ENCODE data around the gene GRHL1.

The GRHL1 gene

GRCh38 chr2:9941996-9942390 is 9.5 kb upstream of the GRHL1 start:
- no peaks in the 10 kb centered on the region for H3K4me1 Mint-ChIP-seq
- no peak overlapping the region for H3K27ac Mint-ChIP-seq
- no peaks in the 10 kb centered on the region for H3K9me3 Mint-ChIP-seq
- peaks cover 3% of the 10 kb centered on the region for H3K27me3 Mint-ChIP-seq
- no peaks in the 10 kb centered on the region for H3K36me3 Mint-ChIP-seq
- no peak overlapping the region for H3K4me3 Mint-ChIP-seq

GRCh38 chr2:9944330-9944758 is 7.1 kb upstream of the GRHL1 start:
- Mint-ChIP-seq H3K4me1 (no peaks in the 10 kb centered on the region), H3K36me3 (no peaks in the 10 kb centered on the region), H3K9me3 (no peaks in the 10 kb centered on the region), H3K27me3 (peaks cover 3% of the 10 kb centered on the region), H3K27ac (no peak overlapping the region), H3K4me3 (no peak overlapping the region)

GRCh38 chr2:9945596-9945995 is 5.9 kb upstream of the GRHL1 start:
- Mint-ChIP-seq H3K4me1 (peaks cover 6% of the 10 kb centered on the region), H3K27ac (no peak overlapping the region), H3K9me3 (no peaks in the 10 kb centered on the region), H3K27me3 (peaks cover 9% of the 10 kb centered on the region), H3K4me3 (no peak overlapping the region), H3K36me3 (no peaks in the 10 kb centered on the region)

- no peaks in the 10 kb centered on the region for H3K9me3 Mint-ChIP-seq
- H3K27me3 Mint-ChIP-seq: peaks cover 9% of the 10 kb centered on the region
- no peak overlapping the region for H3K4me3 Mint-ChIP-seq
- no peaks in the 10 kb centered on the region for H3K36me3 Mint-ChIP-seq
- H3K27ac Mint-ChIP-seq: no peak overlapping the region
- H3K4me1 Mint-ChIP-seq: peaks cover 7% of the 10 kb centered on the region
These were observed 5.4 kb upstream of the GRHL1 start for GRCh38 chr2:9946076-9946475.

GRCh38 chr2:9946818-9947217 is 4.7 kb upstream of the GRHL1 start:
- peaks cover 7% of the 10 kb centered on the region for H3K4me1 Mint-ChIP-seq
- H3K27me3 Mint-ChIP-seq: peaks cover 9% of the 10 kb centered on the region
- no peak overlapping the region for H3K4me3 Mint-ChIP-seq
- no peaks in the 10 kb centered on the region for H3K9me3 Mint-ChIP-seq
- no peak overlapping the region for H3K27ac Mint-ChIP-seq
- no peaks in the 10 kb centered on the region for H3K36me3 Mint-ChIP-seq

- H3K9me3 Mint-ChIP-seq: no peaks in the 10 kb centered on the region
- no peaks in the 10 kb centered on the region for H3K36me3 Mint-ChIP-seq
- H3K27me3 Mint-ChIP-seq: peaks cover 18% of the 10 kb centered on the region
- H3K4me3 Mint-ChIP-seq: no peak overlapping the region
- H3K27ac Mint-ChIP-seq: no peak overlapping the region
- H3K4me1 Mint-ChIP-seq: peaks cover 16% of the 10 kb centered on the region
These were observed 2.8 kb upstream of the GRHL1 start for GRCh38 chr2:9948721-9949120.

DNA sequence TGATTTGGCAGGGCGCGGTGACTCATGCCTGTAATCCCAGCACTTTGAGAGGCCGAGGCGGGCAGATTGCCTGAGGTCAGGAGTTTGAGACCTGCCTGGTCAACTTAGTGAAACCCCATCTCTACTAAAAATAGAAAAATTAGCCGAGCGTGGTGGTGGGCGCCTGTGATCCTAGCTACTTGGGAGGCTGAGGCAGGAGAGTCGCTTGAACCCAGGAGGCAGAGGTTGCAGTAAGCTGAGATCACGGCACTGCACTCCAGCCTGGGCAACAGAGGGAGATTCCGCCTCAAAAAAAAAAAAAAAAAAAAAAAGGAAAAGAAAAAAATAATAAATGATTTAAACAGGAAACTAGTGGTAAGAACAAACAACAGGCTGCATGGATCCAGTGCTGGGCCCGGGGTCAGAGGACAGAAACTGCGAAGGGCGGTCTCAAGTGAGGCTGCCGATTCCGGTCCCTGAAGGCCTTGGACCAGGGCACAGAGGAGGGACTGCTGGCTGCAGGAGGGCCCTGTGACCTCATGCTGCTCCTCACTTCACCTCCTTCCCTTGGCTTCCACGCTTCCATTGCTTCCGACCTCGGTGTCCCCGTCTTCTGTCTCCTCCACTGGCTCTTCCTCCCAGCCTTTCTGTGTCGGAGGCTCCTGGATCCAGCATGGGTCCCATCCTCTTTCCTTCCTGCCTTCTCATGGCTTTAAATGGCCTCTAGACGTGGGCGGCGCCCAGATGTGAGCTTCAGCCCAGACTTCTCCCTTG is 2.1 kb upstream of the GRHL1 start:
- Mint-ChIP-seq H3K27ac (peak overlapping the region; percentile 49), H3K4me3 (peak overlapping the region; percentile 84), H3K9me3 (no peaks in the 10 kb centered on the region), H3K36me3 (no peaks in the 10 kb centered on the region), H3K4me1 (peaks cover 16% of the 10 kb centered on the region), H3K27me3 (peaks cover 23% of the 10 kb centered on the region)

DNA sequence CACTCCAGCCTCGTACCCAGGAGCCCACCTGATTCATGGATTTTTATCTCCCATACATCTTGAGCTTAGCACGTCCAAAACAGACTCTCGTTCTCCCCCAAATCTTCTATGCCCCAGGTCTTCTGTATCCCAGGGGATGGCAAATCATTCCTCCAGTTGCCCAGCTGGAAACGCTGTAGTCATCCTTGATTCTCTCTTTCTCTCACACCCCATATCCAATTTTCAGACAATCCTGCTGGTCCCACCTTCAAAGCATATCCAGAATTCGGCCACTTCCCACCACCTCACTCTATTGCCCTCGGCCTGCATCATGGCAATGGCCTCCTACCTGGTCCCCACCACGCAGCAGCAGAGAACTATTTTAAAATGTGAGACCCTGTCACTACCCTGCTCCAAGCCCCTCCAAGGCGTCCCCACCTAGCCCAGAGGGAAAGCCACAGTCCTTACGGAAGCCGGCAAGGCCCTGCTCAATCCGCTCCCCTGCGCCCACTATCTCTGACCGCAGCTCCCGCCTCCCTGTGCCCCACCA is 1.4 kb upstream of the GRHL1 start:
- no peaks in the 10 kb centered on the region for H3K9me3 Mint-ChIP-seq
- H3K36me3 Mint-ChIP-seq: no peaks in the 10 kb centered on the region
- peak overlapping the region; percentile 84 for H3K4me3 Mint-ChIP-seq
- peaks cover 16% of the 10 kb centered on the region for H3K4me1 Mint-ChIP-seq
- H3K27me3 Mint-ChIP-seq: peaks cover 27% of the 10 kb centered on the region
- H3K27ac Mint-ChIP-seq: peak overlapping the region; percentile 49

DNA sequence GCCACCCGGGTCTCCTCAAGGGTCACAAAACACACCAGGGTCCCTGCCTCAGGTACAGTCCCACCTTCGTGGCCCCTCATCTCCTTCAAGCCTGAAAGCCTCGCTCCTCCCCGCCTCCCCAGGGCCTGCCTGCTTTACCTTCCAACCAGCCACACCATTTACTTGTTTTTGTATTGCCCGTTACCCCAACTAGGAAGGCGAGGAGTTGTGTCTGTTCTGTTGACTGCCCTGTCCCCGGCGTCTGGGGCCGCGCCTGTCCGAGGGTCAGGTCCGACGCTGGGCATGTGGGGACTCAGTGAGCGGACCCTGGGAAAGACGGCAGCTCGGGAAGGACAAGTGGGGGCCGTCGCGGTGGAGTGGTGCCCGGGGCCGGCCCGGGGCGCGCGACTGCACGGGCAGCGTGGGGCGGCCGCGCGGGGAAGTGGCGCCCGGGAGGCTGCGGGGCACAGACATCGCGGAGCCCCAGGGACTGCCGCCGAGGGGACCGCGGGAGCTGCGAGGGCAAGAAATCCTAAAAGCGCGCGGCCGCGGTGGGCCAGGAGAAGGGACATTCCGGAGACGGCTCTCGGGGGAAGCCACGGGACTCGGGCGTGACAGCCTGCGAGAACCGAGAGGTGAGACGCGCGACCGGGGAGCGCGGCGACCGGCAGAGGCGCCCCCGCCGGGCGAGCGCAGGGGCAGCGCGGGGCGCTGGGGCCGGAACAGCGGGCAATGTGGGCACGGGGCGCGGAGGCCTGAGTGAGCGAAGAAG is 797 bp upstream of the GRHL1 start:
- Mint-ChIP-seq H3K36me3 (no peaks in the 10 kb centered on the region), H3K27me3 (peaks cover 27% of the 10 kb centered on the region), H3K4me1 (peaks cover 16% of the 10 kb centered on the region), H3K27ac (no peak overlapping the region), H3K4me3 (peak overlapping the region; percentile 84), H3K9me3 (no peaks in the 10 kb centered on the region)

- peaks cover 24% of the 10 kb centered on the region for H3K27me3 Mint-ChIP-seq
- no peak overlapping the region for H3K27ac Mint-ChIP-seq
- peak overlapping the region; percentile 84 for H3K4me3 Mint-ChIP-seq
- H3K9me3 Mint-ChIP-seq: no peaks in the 10 kb centered on the region
- no peaks in the 10 kb centered on the region for H3K36me3 Mint-ChIP-seq
- H3K4me1 Mint-ChIP-seq: peaks cover 16% of the 10 kb centered on the region
These were observed 296 bp upstream of the GRHL1 start for GRCh38 chr2:9951272-9951521.

DNA sequence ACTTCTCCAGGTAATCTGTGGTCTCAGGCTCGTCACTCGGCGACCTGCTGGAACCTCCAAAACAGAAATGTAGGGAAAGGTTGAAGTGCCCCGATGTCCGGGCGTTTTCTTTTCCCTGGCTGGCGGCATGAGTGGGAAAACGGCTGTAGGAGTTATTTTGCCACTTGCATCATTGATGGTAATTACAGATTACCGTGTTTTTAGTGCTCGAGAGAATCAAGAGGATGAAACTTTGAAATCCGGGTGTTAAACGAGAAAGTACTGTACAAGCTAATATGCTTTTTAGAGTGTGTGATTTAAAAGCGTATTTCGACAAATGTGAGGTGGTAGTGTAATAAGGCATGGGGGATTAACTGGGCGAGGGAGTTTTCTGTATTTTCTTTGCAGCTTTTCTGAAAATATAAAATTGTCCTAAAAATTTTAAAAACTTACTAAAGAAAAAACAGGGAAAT is 819 bp downstream of the GRHL1 start:
- Mint-ChIP-seq H3K27ac (peak overlapping the region; percentile 6), H3K9me3 (no peaks in the 10 kb centered on the region), H3K36me3 (no peaks in the 10 kb centered on the region), H3K4me1 (peaks cover 16% of the 10 kb centered on the region), H3K4me3 (peak overlapping the region; percentile 81), H3K27me3 (peaks cover 24% of the 10 kb centered on the region)

- Mint-ChIP-seq H3K4me3 (peak overlapping the region; percentile 81), H3K36me3 (peaks cover 2% of the 10 kb centered on the region), H3K27me3 (peaks cover 26% of the 10 kb centered on the region), H3K27ac (peak overlapping the region; percentile 11), H3K9me3 (no peaks in the 10 kb centered on the region), H3K4me1 (peaks cover 16% of the 10 kb centered on the region)
These were observed 1.5 kb downstream of the GRHL1 start for GRCh38 chr2:9952856-9953503.

- no peaks in the 10 kb centered on the region for H3K9me3 Mint-ChIP-seq
- H3K4me1 Mint-ChIP-seq: peaks cover 16% of the 10 kb centered on the region
- peaks cover 26% of the 10 kb centered on the region for H3K27me3 Mint-ChIP-seq
- H3K4me3 Mint-ChIP-seq: no peak overlapping the region
- no peak overlapping the region for H3K27ac Mint-ChIP-seq
- peaks cover 2% of the 10 kb centered on the region for H3K36me3 Mint-ChIP-seq
These were observed 2.6 kb downstream of the GRHL1 start for GRCh38 chr2:9954136-9954535.

DNA sequence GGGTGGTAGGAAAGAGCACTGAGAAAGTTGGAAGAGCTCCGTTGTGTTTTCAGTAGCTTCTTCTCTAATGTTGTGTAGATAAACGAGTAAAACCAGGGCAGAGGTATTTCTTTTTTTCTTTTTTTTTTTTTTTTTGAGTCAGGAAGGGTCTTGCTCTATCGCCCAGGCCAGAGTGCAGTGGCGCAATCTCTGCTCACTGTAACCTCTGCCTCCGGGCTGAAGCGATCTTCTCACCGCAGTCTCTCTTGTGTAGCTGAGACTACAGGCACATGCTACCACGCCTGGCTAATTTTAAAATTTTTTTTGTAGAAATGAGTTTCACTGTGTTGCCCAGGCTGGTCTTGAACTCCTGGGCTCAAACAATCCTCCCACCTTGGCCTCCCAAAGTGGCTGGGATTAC is 6.6 kb downstream of the GRHL1 start:
- H3K9me3 Mint-ChIP-seq: no peaks in the 10 kb centered on the region
- H3K27me3 Mint-ChIP-seq: peaks cover 14% of the 10 kb centered on the region
- H3K36me3 Mint-ChIP-seq: peaks cover 2% of the 10 kb centered on the region
- H3K27ac Mint-ChIP-seq: no peak overlapping the region
- no peak overlapping the region for H3K4me3 Mint-ChIP-seq
- no peaks in the 10 kb centered on the region for H3K4me1 Mint-ChIP-seq

GRCh38 chr2:9959262-9959661 is 7.8 kb downstream of the GRHL1 start:
- Mint-ChIP-seq H3K36me3 (peaks cover 2% of the 10 kb centered on the region), H3K27me3 (peaks cover 8% of the 10 kb centered on the region), H3K4me3 (no peak overlapping the region), H3K4me1 (no peaks in the 10 kb centered on the region), H3K27ac (no peak overlapping the region), H3K9me3 (no peaks in the 10 kb centered on the region)

- no peak overlapping the region for H3K27ac Mint-ChIP-seq
- H3K4me3 Mint-ChIP-seq: no peak overlapping the region
- H3K36me3 Mint-ChIP-seq: peaks cover 2% of the 10 kb centered on the region
- H3K27me3 Mint-ChIP-seq: peaks cover 3% of the 10 kb centered on the region
- no peaks in the 10 kb centered on the region for H3K9me3 Mint-ChIP-seq
- H3K4me1 Mint-ChIP-seq: peaks cover 14% of the 10 kb centered on the region
These were observed 9.5 kb downstream of the GRHL1 start for GRCh38 chr2:9961013-9961412.

All from activated naive CD4-positive, alpha-beta T cell treated with anti-CD3 and anti-CD28 coated beads, Interleukin-2, amount 50 U/mL, for 24 hours (primary cell).